ENCODE measurements around the gene ITGA5. TPM values are rescaled to one million over a fixed set of nuclear protein-coding genes. Genes with fewer than 3 reads are reported as not detected.

ITGA5 gene
- total RNA-seq, 1 donor = 239 TPM

- no peak for TF ChIP-seq CTCF (IDR thresholded peaks at IDR 0.05; ENCODE audit: insufficient read depth, low read length)
- H3K4me3 ChIP-seq (ENCODE audit: low read depth, low read length) = no peak overlapping the region
- no peak for DNase-seq (ENCODE audit: low read depth)
Observed at GRCh38 chr12:54455760-54456469, 36.8 kb upstream of the ITGA5 start.

GRCh38 chr12:54452628-54453027 lies 33.6 kb upstream of the ITGA5 start:
- H3K4me3 ChIP-seq (ENCODE audit: low read depth, low read length) = no peak overlapping the region

GRCh38 chr12:54448344-54448743 lies 29.3 kb upstream of the ITGA5 start:
- no peak overlapping the region for H3K4me3 ChIP-seq (ENCODE audit: low read depth, low read length)
- TF ChIP-seq CTCF (IDR thresholded peaks at IDR 0.05; ENCODE audit: insufficient read depth, low read length) = no peak
- DNase-seq (ENCODE audit: low read depth) = no peak

More at GRCh38 chr12:54452628-54453027, 33.6 kb upstream of the ITGA5 start:
- no peak for DNase-seq (ENCODE audit: low read depth)
- TF ChIP-seq CTCF (IDR thresholded peaks at IDR 0.05; ENCODE audit: insufficient read depth, low read length) = no peak

- H3K4me3 ChIP-seq (ENCODE audit: low read depth, low read length) = no peak overlapping the region
- DNase-seq (ENCODE audit: low read depth) = no peak
- no peak for TF ChIP-seq CTCF (IDR thresholded peaks at IDR 0.05; ENCODE audit: insufficient read depth, low read length)
Observed at GRCh38 chr12:54447917-54448316, 28.9 kb upstream of the ITGA5 start.

GRCh38 chr12:54444206-54444605 lies 25.1 kb upstream of the ITGA5 start:
- TF ChIP-seq CTCF (IDR thresholded peaks at IDR 0.05; ENCODE audit: insufficient read depth, low read length) = no peak
- no peak overlapping the region for H3K4me3 ChIP-seq (ENCODE audit: low read depth, low read length)
- DNase-seq (ENCODE audit: low read depth) = no peak

GRCh38 chr12:54443446-54443845 lies 24.4 kb upstream of the ITGA5 start:
- no peak overlapping the region for H3K4me3 ChIP-seq (ENCODE audit: low read depth, low read length)
- no peak for TF ChIP-seq CTCF (IDR thresholded peaks at IDR 0.05; ENCODE audit: insufficient read depth, low read length)
- no peak for DNase-seq (ENCODE audit: low read depth)

GRCh38 chr12:54442961-54443360 lies 23.9 kb upstream of the ITGA5 start:
- DNase-seq (ENCODE audit: low read depth) = no peak
- no peak overlapping the region for H3K4me3 ChIP-seq (ENCODE audit: low read depth, low read length)

More at GRCh38 chr12:54442961-54443360, 23.9 kb upstream of the ITGA5 start:
- no peak for TF ChIP-seq CTCF (IDR thresholded peaks at IDR 0.05; ENCODE audit: insufficient read depth, low read length)
